CD14-positive monocyte (primary cell): ENCODE data around the gene CFAP43. TPM values are rescaled to one million over a fixed set of nuclear protein-coding genes. Genes with fewer than 3 reads are reported as not detected.

Experiments used
- DNase-seq, 3 donors: peaks; one replicate each; pipeline ENCODE4 v3.0.0-alpha.2; 2011 to 2022
- H2AFZ ChIP-seq: 2 replicates; pipeline ENCODE4 v1.6.0; 2012; ENCODE audit warnings: mild to moderate bottlenecking, low read depth, low read length, inconsistent platforms; ENCODE audit not compliant: insufficient read depth, poor library complexity, severe bottlenecking
- H3K27ac ChIP-seq, 2 donors: 1 replicate in 1 of 2; 2 replicates in 1 of 2; pipeline ENCODE4 v1.5.1; 2012 to 2013; ENCODE audit warnings: low read length in 2 of 2, control low read depth in 1 of 2, inconsistent platforms in 1 of 2, low read depth in 1 of 2, mild to moderate bottlenecking in 1 of 2
- H3K27me3 ChIP-seq, 2 donors: one replicate each; pipeline versions ENCODE4 v1.6.0 to v1.6.1; 2011 to 2013; ENCODE audit warnings: low read length in 2 of 2; ENCODE audit not compliant: control insufficient read depth in 2 of 2, insufficient read depth in 2 of 2
- H3K36me3 ChIP-seq, 2 donors: replicated peaks in 1 of 2; 1 replicate in 1 of 2; 2 replicates in 1 of 2; pipeline versions ENCODE4 v1.5.1 to v1.6.1; 2012 to 2013; ENCODE audit warnings: low read length in 2 of 2, control low read depth in 1 of 2, inconsistent platforms in 1 of 2, mild to moderate bottlenecking in 1 of 2; ENCODE audit not compliant: insufficient read depth in 2 of 2, control insufficient read depth in 1 of 2
- H3K4me1 ChIP-seq, 2 donors: 1 replicate in 1 of 2; 2 replicates in 1 of 2; pipeline versions ENCODE4 v1.5.1 to v1.6.1; 2012 to 2013; ENCODE audit warnings: low read length in 2 of 2, control low read depth in 1 of 2, inconsistent platforms in 1 of 2, mild to moderate bottlenecking in 1 of 2, moderate library complexity in 1 of 2; ENCODE audit not compliant: insufficient read depth in 2 of 2, control insufficient read depth in 1 of 2
- H3K4me2 ChIP-seq: replicated peaks from 2 replicates; pipeline ENCODE3; 2012; ENCODE audit warnings: low read length, moderate library complexity, mild to moderate bottlenecking; ENCODE audit not compliant: poor library complexity, severe bottlenecking; ENCODE audit errors: extremely low read depth
- H3K4me3 ChIP-seq, 3 experiments: fragments of 200-600 bp in 1 of 3; sonication (generic) in 1 of 3; replicated peaks in 1 of 3; 1 replicate in 2 of 3; 2 replicates in 1 of 3; pipeline ENCODE4 v1.5.1; 2011 to 2013; ENCODE audit warnings: low read length in 3 of 3, mild to moderate bottlenecking in 3 of 3, control low read depth in 2 of 3, low read depth in 2 of 3, inconsistent platforms in 1 of 3, moderate library complexity in 1 of 3
- H3K79me2 ChIP-seq: 2 replicates; pipeline ENCODE4 v1.6.0; 2012; ENCODE audit warnings: mild to moderate bottlenecking, control low read depth, inconsistent platforms, low read length, moderate library complexity; ENCODE audit not compliant: insufficient read depth
- H3K9ac ChIP-seq: 2 replicates; pipeline ENCODE4 v1.6.0; 2017; ENCODE audit warnings: low read length, mild to moderate bottlenecking; ENCODE audit not compliant: insufficient read depth, poor library complexity, severe bottlenecking
- H3K9me3 ChIP-seq, 2 donors: replicated peaks in 1 of 2; 1 replicate in 1 of 2; 2 replicates in 1 of 2; pipeline versions ENCODE4 v1.5.1 to v1.6.1; 2012 to 2013; ENCODE audit warnings: low read length in 2 of 2, control low read depth in 1 of 2; ENCODE audit not compliant: control insufficient read depth in 1 of 2, insufficient read depth in 1 of 2
- H4K20me1 ChIP-seq: 2 replicates; pipeline ENCODE4 v1.6.0; 2012; ENCODE audit warnings: mild to moderate bottlenecking, low read length, control low read depth, moderate library complexity; ENCODE audit not compliant: insufficient read depth
- H3K27ac Mint-ChIP-seq, 7 donors: one replicate each; pipeline ENCODE4 v1.8.0; 2020; ENCODE audit warnings: mild to moderate bottlenecking in 7 of 7, mixed read lengths in 7 of 7, moderate library complexity in 6 of 7, inconsistent platforms in 2 of 7
- H3K27me3 Mint-ChIP-seq, 3 donors: one replicate each; pipeline ENCODE4 v1.8.0; 2021 to 2022; ENCODE audit warnings: low read depth in 3 of 3, mild to moderate bottlenecking in 3 of 3, mixed read lengths in 3 of 3, moderate library complexity in 3 of 3, inconsistent platforms in 1 of 3
- H3K36me3 Mint-ChIP-seq, 2 donors: one replicate each; pipeline ENCODE4 v1.8.0; 2020; ENCODE audit warnings: mixed read lengths in 2 of 2, inconsistent platforms in 1 of 2, mild to moderate bottlenecking in 1 of 2
- H3K4me1 Mint-ChIP-seq: one replicate; pipeline ENCODE4 v1.8.0; 2020; ENCODE audit warnings: mild to moderate bottlenecking, mixed read lengths
- H3K4me3 Mint-ChIP-seq, 2 donors: one replicate each; pipeline ENCODE4 v1.8.0; 2020; ENCODE audit warnings: mild to moderate bottlenecking in 2 of 2, mixed read lengths in 2 of 2, moderate library complexity in 1 of 2
- H3K9me3 Mint-ChIP-seq, 7 donors: one replicate each; pipeline ENCODE4 v1.8.0; 2020 to 2022; ENCODE audit warnings: mixed read lengths in 7 of 7, mild to moderate bottlenecking in 6 of 7, moderate library complexity in 6 of 7, inconsistent platforms in 2 of 7
- WGBS: methylation state at CpG from one replicate; pipeline ENCODE4 v1.1.5; 2013; ENCODE audit warnings: missing lambda C conversion rate; ENCODE audit not compliant: insufficient coverage; 5-methylcytosine and 5-hydroxymethylcytosine counted together
- intact Hi-C, 2 donors: fragments of 100-400 bp; cut with micrococcal nuclease; formaldehyde crosslinking; loops; one replicate each; pipeline versions ENCODE4 v1.15.0 to v1.15.1; 2023
- polyA plus RNA-seq, 3 donors: library from polyadenylated mRNA; depleted of rRNA in 1 of 3; unstranded in 2 of 3; stranded (reverse) in 1 of 3; fragments of 300-500 nt in 2 of 3; fragments of >200 nt in 1 of 3; fragmentation: Illumina TruSeq in 2 of 3; gene quantifications; 1 replicate in 2 of 3; 2 replicates in 1 of 3; pipeline ENCODE4 v1.2.3, GENCODE V29; 2012 to 2021
- TF ChIP-seq, protein P1 (sequence below): fragments of 200-600 bp; IDR thresholded peaks from one replicate; pipeline ENCODE4 v1.8.0; 2022; ENCODE audit warnings: antibody characterized with exemption, mild to moderate bottlenecking

The CFAP43 gene
- polyA plus RNA-seq, 3 donors, result 0.06 TPM; not detected in 2

DNA sequence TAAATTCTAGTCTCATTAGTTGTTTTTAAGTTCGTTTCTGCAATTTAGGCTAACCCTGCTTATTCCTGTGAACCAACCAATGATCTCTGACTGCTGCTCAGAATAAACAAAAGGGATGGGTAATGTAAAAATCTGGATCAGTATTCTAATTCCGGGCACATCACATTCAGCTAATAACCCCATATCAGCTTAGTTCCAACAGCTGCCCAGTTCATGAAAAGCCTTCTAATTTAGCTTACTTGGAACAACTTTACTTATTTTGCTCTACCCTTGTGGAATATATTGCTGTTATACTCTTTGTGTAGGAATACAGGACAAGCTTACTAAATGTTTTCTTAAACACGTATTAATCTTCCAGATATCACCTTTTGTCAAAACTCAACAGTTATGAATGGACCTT lies 3.6 kb upstream of the CFAP43 start:
- H3K9me3 Mint-ChIP-seq, result peaks cover 0 to 8% (median 3%) of the 10 kb centered on the region in 7 donors
- Histone ChIP-seq H4K20me1 (no peaks in the 10 kb centered on the region), H3K36me3 (no peaks in the 10 kb centered on the region), H3K27me3 (peaks cover 8 to 11% of the 10 kb centered on the region in 2 donors), H3K4me2 (no peak overlapping the region), H3K4me3 (no peak overlapping the region), H2AFZ (no peak overlapping the region), H3K4me1 (peaks cover 16% of the 10 kb centered on the region in 2 donors), H3K9ac (no peak overlapping the region), H3K9me3 (peaks cover 0 to 8% of the 10 kb centered on the region in 2 donors), H3K27ac (no peak overlapping the region), H3K79me2 (no peaks in the 10 kb centered on the region)
- DNase-seq, result no peak
- no CpG with 5 or more reads among the region's 3 CpGs for WGBS
- H3K27ac Mint-ChIP-seq, result no peak overlapping the region
- no peak overlapping the region for H3K4me3 Mint-ChIP-seq
- peaks cover 18% of the 10 kb centered on the region for H3K4me1 Mint-ChIP-seq
- peaks cover 8 to 17% (median 14%) of the 10 kb centered on the region in 3 donors for H3K27me3 Mint-ChIP-seq
- intact Hi-C loops, result loop anchor here (10.0 kb wide), 2 partner anchors 119 to 321 kb away; partner anchors contain the start of genes CFAP58 (in 1 of the 2) and STN1 (in 1 of the 2)
- H3K36me3 Mint-ChIP-seq, result no peaks in the 10 kb centered on the region
- TF ChIP-seq, protein P1, sequence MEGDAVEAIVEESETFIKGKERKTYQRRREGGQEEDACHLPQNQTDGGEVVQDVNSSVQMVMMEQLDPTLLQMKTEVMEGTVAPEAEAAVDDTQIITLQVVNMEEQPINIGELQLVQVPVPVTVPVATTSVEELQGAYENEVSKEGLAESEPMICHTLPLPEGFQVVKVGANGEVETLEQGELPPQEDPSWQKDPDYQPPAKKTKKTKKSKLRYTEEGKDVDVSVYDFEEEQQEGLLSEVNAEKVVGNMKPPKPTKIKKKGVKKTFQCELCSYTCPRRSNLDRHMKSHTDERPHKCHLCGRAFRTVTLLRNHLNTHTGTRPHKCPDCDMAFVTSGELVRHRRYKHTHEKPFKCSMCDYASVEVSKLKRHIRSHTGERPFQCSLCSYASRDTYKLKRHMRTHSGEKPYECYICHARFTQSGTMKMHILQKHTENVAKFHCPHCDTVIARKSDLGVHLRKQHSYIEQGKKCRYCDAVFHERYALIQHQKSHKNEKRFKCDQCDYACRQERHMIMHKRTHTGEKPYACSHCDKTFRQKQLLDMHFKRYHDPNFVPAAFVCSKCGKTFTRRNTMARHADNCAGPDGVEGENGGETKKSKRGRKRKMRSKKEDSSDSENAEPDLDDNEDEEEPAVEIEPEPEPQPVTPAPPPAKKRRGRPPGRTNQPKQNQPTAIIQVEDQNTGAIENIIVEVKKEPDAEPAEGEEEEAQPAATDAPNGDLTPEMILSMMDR, result no peak

- H3K27me3 ChIP-seq, result peaks cover 8 to 17% of the 10 kb centered on the region in 2 donors
Observed at GRCh38 chr10:104234934-104235333, 2.8 kb upstream of the CFAP43 start.

More at GRCh38 chr10:104234934-104235333, 2.8 kb upstream of the CFAP43 start:
- no peaks in the 10 kb centered on the region for H3K79me2 ChIP-seq
- Mint-ChIP-seq H3K4me3 (no peak overlapping the region), H3K27me3 (peaks cover 10 to 23% (median 21%) of the 10 kb centered on the region in 3 donors), H3K36me3 (no peaks in the 10 kb centered on the region), H3K27ac (no peak overlapping the region), H3K4me1 (peaks cover 13% of the 10 kb centered on the region), H3K9me3 (peaks cover 0 to 8% (median 3%) of the 10 kb centered on the region in 7 donors)
- peaks cover 14% of the 10 kb centered on the region in 2 donors for H3K4me1 ChIP-seq
- no peak overlapping the region for H3K4me3 ChIP-seq
- H3K27ac ChIP-seq, result no peak overlapping the region
- H4K20me1 ChIP-seq, result no peaks in the 10 kb centered on the region
- H3K9ac ChIP-seq, result no peak overlapping the region
- H2AFZ ChIP-seq, result no peak overlapping the region
- no peaks in the 10 kb centered on the region for H3K36me3 ChIP-seq
- DNase-seq, result no peak
- intact Hi-C loops, result loop anchor here (5.0 to 10.0 kb wide), 4 partner anchors 32 to 320 kb away; partner anchors contain the start of genes CFAP58 (in 1 of the 2), GSTO2 (in 1 of the 2) and STN1 (in 1 of the 2)
- peaks cover 0 to 8% of the 10 kb centered on the region in 2 donors for H3K9me3 ChIP-seq
- no peak overlapping the region for H3K4me2 ChIP-seq
- TF ChIP-seq, protein P1, result no peak
- 67% methylated on average over 1 of the region's 1 CpG for WGBS
